OCI-LY1 (cell line): ENCODE data around the gene PERCC1.

ENCODE experiments used
- H2AFZ ChIP-seq: fragments of 200-600 bp; sonication (generic), shearing (Covaris generic); 2 replicates; pipeline ENCODE4 v1.6.0; 2014; ENCODE audit warnings: antibody characterized with exemption, mild to moderate bottlenecking, low read length
- H3F3A ChIP-seq: fragments of 200-600 bp; sonication (generic), shearing (Covaris generic); 2 replicates; pipeline ENCODE4 v1.6.0; 2014; ENCODE audit warnings: mild to moderate bottlenecking, antibody characterized with exemption, low read length, moderate library complexity; ENCODE audit not compliant: insufficient read depth
- H3K27ac ChIP-seq: fragments of 200-600 bp; sonication (generic); 2 replicates; pipeline ENCODE4 v1.5.1; 2014; ENCODE audit warnings: low read length, mixed run types, mild to moderate bottlenecking, low read depth; ENCODE audit not compliant: poor library complexity, severe bottlenecking
- H3K27me3 ChIP-seq: fragments of 200-600 bp; sonication (generic); 2 replicates; pipeline ENCODE4 v1.6.0; 2014; ENCODE audit warnings: antibody characterized with exemption, mild to moderate bottlenecking, low read length, moderate library complexity; ENCODE audit not compliant: insufficient read depth
- H3K36me3 ChIP-seq: fragments of 200-600 bp; sonication (generic); 2 replicates; pipeline ENCODE4 v1.6.1; 2014; ENCODE audit warnings: mild to moderate bottlenecking, antibody characterized with exemption, low read length, moderate library complexity, mixed read lengths; ENCODE audit not compliant: insufficient read depth
- H3K4me1 ChIP-seq: fragments of 200-600 bp; sonication (generic); 2 replicates; pipeline ENCODE4 v1.5.1; 2014; ENCODE audit warnings: mild to moderate bottlenecking, low read length, moderate library complexity; ENCODE audit not compliant: insufficient read depth, severe bottlenecking
- H3K4me2 ChIP-seq: fragments of 200-600 bp; sonication (generic), shearing (Covaris generic); 2 replicates; pipeline ENCODE4 v1.6.1; 2014; ENCODE audit warnings: low read length
- H3K4me3 ChIP-seq: fragments of 200-600 bp; sonication (generic); 2 replicates; pipeline ENCODE4 v1.5.1; 2014; ENCODE audit warnings: low read length, low read depth, mild to moderate bottlenecking, mixed read lengths; ENCODE audit not compliant: poor library complexity, severe bottlenecking
- H3K79me2 ChIP-seq: fragments of 200-600 bp; shearing (Covaris generic); 2 replicates; pipeline ENCODE4 v1.6.1; 2016; ENCODE audit warnings: mixed run types, low read length, mixed read lengths; ENCODE audit not compliant: insufficient read depth
- H3K9ac ChIP-seq: fragments of 200-600 bp; sonication (generic), shearing (Covaris generic); 2 replicates; pipeline ENCODE4 v1.6.1; 2014; ENCODE audit warnings: mild to moderate bottlenecking, low read length, mixed read lengths
- H3K9me2 ChIP-seq: fragments of 200-600 bp; sonication (generic), shearing (Covaris generic); 2 replicates; pipeline ENCODE4 v1.6.1; 2014; ENCODE audit warnings: low read depth, mild to moderate bottlenecking, low read length, mixed read lengths
- H3K9me3 ChIP-seq: fragments of 200-600 bp; shearing (Covaris generic); 2 replicates; pipeline ENCODE4 v1.6.1; 2014; ENCODE audit warnings: low read length, mixed read lengths
- H4K20me1 ChIP-seq: fragments of 200-600 bp; sonication (generic), shearing (Covaris generic); 2 replicates; pipeline ENCODE4 v1.6.0; 2016; ENCODE audit warnings: mild to moderate bottlenecking, low read length; ENCODE audit not compliant: insufficient read depth
- EZH2 ChIP-seq: fragments of 200-600 bp; sonication (generic), shearing (Covaris generic); IDR thresholded peaks from 2 replicates; pipeline ENCODE4 v1.8.0; 2017; ENCODE audit warnings: borderline replicate concordance, mixed run types, mild to moderate bottlenecking, antibody characterized with exemption, low read length, moderate library complexity, mixed read lengths
- TF ChIP-seq, protein P1 (sequence below): fragments of 200-600 bp; sonication (generic), shearing (Covaris generic); IDR thresholded peaks from 2 replicates; pipeline ENCODE4 v1.5.1; 2017; ENCODE audit warnings: mild to moderate bottlenecking, antibody characterized with exemption, low read length, moderate library complexity, mixed read lengths

Gene PERCC1

DNA sequence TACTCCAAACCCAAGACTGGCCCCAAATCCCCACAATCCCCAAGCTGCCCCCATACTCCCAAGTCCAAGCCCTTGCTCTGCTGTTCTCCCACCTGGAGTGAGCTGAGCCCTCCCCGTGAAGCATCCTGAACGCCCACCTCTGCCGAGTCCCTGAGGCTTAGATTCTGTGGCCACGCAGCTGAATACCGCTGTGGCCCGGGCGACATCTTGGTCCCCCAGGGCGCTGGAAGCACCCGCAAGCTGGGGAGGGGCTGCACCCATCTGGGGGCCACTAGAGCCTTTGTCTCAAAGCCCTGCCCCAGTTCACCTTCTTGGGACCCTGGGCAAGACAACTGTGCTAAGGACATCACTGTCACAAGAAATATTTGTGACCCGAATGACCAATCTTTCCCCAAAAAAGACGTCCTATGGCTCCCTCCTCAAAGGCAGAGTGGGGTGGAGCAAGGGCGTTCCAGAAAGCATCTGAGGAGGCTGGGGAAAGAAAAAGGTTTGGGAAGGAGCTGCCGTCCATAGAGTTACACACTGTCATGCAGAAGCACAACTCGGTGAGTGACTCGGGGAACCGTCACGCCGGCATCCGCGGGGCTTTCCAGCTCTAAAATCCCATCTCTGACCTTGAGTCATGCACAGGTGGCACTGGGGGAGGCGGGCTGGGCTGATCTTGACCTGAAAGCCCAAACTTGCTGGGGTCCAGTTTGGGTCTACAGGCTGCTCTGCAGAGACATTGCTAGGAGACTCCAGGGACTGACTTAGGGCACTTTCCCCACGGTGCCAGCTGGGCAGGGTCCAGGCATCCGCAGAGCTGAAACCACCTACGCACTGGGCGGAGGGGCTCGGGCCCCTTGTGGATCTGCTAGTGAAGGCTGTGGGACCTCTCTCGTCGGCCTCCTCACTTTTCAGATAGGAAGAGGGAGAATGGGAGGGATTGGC is 51.3 kb downstream of the PERCC1 start:
- no peak overlapping the region for H2AFZ ChIP-seq
- H3K4me1 ChIP-seq = no peaks in the 10 kb centered on the region
- H3K9me3 ChIP-seq = no peaks in the 10 kb centered on the region
- no peaks in the 10 kb centered on the region for H4K20me1 ChIP-seq
- H3K27me3 ChIP-seq = peaks cover 15% of the 10 kb centered on the region; the same call in 1 of the 2 replicates
- no peak overlapping the region for H3K4me3 ChIP-seq
- no peaks in the 10 kb centered on the region for H3K9me2 ChIP-seq
- TF ChIP-seq, protein P1, sequence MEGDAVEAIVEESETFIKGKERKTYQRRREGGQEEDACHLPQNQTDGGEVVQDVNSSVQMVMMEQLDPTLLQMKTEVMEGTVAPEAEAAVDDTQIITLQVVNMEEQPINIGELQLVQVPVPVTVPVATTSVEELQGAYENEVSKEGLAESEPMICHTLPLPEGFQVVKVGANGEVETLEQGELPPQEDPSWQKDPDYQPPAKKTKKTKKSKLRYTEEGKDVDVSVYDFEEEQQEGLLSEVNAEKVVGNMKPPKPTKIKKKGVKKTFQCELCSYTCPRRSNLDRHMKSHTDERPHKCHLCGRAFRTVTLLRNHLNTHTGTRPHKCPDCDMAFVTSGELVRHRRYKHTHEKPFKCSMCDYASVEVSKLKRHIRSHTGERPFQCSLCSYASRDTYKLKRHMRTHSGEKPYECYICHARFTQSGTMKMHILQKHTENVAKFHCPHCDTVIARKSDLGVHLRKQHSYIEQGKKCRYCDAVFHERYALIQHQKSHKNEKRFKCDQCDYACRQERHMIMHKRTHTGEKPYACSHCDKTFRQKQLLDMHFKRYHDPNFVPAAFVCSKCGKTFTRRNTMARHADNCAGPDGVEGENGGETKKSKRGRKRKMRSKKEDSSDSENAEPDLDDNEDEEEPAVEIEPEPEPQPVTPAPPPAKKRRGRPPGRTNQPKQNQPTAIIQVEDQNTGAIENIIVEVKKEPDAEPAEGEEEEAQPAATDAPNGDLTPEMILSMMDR = no peak
- no peak for TF ChIP-seq EZH2
- no peaks in the 10 kb centered on the region for H3F3A ChIP-seq
- H3K9ac ChIP-seq = no peak overlapping the region
- no peaks in the 10 kb centered on the region for H3K36me3 ChIP-seq
- no peak overlapping the region for H3K27ac ChIP-seq
- no peaks in the 10 kb centered on the region for H3K79me2 ChIP-seq
- H3K4me2 ChIP-seq = no peak overlapping the region
